ENCODE data around the gene PTPRN2. TPM values are rescaled to one million over a fixed set of nuclear protein-coding genes. Genes with fewer than 3 reads are reported as not detected.

Gene PTPRN2
- total and polyA plus RNA-seq, 2 donors (not counting 3 experiments of a cell fraction or from before 2014, with no cell fraction given): 0.62 to 0.88 TPM

DNA sequence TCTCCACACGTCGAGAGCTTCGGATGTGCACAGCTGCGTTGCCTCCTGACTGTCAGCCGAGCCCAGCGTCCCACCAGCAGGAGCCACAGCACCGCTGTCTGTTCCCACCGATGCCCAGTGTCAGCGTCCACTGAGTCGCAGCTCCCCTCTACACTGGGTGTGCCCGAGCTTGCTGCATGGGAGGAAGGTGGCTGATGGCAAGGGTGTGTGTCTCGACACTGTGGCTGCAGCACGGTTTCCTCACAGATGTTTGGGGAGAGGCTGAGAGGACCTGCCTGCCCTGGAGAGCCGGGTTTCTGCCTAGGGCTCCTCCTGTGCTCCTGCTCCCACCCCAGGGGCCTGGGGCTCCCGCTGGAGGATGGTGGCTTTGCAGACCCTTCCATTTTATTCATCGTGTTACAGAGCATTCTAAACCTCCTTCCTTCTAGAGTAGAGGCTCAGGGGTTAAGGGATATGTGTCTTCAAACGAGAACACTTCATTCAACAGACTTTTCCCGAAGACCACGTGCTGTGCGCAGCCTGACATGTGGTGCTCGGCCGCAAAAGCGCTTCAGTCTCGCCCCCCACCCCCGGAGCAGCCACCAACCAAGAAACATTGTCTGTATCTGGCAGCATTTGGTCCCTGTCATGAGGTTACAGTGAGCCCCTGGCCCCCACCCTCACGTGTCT lies 866.0 kb downstream of the PTPRN2 start:
- dilution Hi-C loops (cut with MboI; ENCODE audit: extremely low pct_ligation_motif_present, low sequenced_read_pairs) (no loop called here), intact Hi-C loops (cut with micrococcal nuclease) (no loop called here)
- Histone ChIP-seq H3K79me2 (ENCODE audit: control insufficient read depth, insufficient read depth, low read length) (no peaks in the 10 kb centered on the region), H2AFZ (ENCODE audit: low read depth, low read length) (no peak overlapping the region), H3K4me2 (ENCODE audit: insufficient read depth, low read length) (no peak overlapping the region), H3K9me1 (replicated peaks; ENCODE audit: control insufficient read depth, extremely low read depth, insufficient read depth, low read length) (no peaks in the 10 kb centered on the region), H3K4me1 (ENCODE audit: control insufficient read depth, extremely low read depth, insufficient read depth, low read length) (no peaks in the 10 kb centered on the region), H3K27ac (ENCODE audit: insufficient read depth, low read depth, low read length) (no peak overlapping the region), H3K27me3 (ENCODE audit: control insufficient read depth in 2 of 2, insufficient read depth in 2 of 2, low read length in 2 of 2) (no peaks in the 10 kb centered on the region), H4K20me1 (replicated peaks; ENCODE audit: control insufficient read depth, extremely low read depth, insufficient read depth, low read length) (no peaks in the 10 kb centered on the region), H3K9ac (replicated peaks; ENCODE audit: extremely low read depth, insufficient read depth, low read length) (no peak overlapping the region), H3K36me3 (ENCODE audit: control insufficient read depth in 2 of 2, extremely low read depth in 1 of 2, insufficient read depth in 2 of 2, low read length in 2 of 2) (no peaks in the 10 kb centered on the region), H3K4me3 (replicated peaks in 1 of 3; ENCODE audit: insufficient read depth in 1 of 3, low read depth in 1 of 3, low read length in 3 of 3) (no peak overlapping the region), H3K9me3 (replicated peaks; ENCODE audit: control insufficient read depth, insufficient read depth, low read length) (peaks cover 2% of the 10 kb centered on the region)
- TF ChIP-seq GATA2 (IDR thresholded peaks at IDR 0.05; ENCODE audit: insufficient read depth, insufficient read length, low read depth, low read length) (no peak), JUN (IDR thresholded peaks at IDR 0.05; ENCODE audit: borderline replicate concordance, insufficient read depth, insufficient read length, low read depth) (no peak), MYC (IDR thresholded peaks at IDR 0.05; ENCODE audit: low read depth, low read length) (no peak), POLR2A (IDR thresholded peaks at IDR 0.05; ENCODE audit: low read depth, low read length) (no peak), EZH2 (IDR thresholded peaks at IDR 0.05; ENCODE audit: borderline replicate concordance, low read depth, low read length, severe bottlenecking) (no peak), POLR2AphosphoS5 (IDR thresholded peaks at IDR 0.05; ENCODE audit: insufficient read depth, low read depth, low read length) (no peak), FOS (IDR thresholded peaks at IDR 0.05; ENCODE audit: borderline replicate concordance, insufficient read depth, low read length) (no peak)
- TF ChIP-seq, protein P1, sequence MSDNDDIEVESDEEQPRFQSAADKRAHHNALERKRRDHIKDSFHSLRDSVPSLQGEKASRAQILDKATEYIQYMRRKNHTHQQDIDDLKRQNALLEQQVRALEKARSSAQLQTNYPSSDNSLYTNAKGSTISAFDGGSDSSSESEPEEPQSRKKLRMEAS (IDR thresholded peaks at IDR 0.05; ENCODE audit: insufficient read depth, insufficient read length): no peak
- TF ChIP-seq, protein P2, sequence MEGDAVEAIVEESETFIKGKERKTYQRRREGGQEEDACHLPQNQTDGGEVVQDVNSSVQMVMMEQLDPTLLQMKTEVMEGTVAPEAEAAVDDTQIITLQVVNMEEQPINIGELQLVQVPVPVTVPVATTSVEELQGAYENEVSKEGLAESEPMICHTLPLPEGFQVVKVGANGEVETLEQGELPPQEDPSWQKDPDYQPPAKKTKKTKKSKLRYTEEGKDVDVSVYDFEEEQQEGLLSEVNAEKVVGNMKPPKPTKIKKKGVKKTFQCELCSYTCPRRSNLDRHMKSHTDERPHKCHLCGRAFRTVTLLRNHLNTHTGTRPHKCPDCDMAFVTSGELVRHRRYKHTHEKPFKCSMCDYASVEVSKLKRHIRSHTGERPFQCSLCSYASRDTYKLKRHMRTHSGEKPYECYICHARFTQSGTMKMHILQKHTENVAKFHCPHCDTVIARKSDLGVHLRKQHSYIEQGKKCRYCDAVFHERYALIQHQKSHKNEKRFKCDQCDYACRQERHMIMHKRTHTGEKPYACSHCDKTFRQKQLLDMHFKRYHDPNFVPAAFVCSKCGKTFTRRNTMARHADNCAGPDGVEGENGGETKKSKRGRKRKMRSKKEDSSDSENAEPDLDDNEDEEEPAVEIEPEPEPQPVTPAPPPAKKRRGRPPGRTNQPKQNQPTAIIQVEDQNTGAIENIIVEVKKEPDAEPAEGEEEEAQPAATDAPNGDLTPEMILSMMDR (IDR thresholded peaks at IDR 0.05; ENCODE audit: extremely low read depth in 1 of 2, insufficient read depth in 1 of 2, low read depth in 1 of 2, low read length in 2 of 2): no peak
- FAIRE-seq (no peak), DNase-seq (ENCODE audit: low read depth, low spot score) (no peak)
- CTCF ChIA-PET: no interaction called here
- no TSS peak for BruUV-seq (replicated peaks)
- POLR2A ChIA-PET: no interaction called here

Measured in endothelial cell of umbilical vein (primary cell).